PC-3 (cell line): ENCODE results near the gene PDLIM1. TPM values are rescaled to one million over a fixed set of nuclear protein-coding genes. Genes with fewer than 3 reads are reported as not detected.

Experiments used
- ATAC-seq: fragments of 200-7000 bp; cut with Tn5 transposase; 2 replicates; pipeline ENCODE4 v1.9.1; 2020; ENCODE audit warnings: mild to moderate bottlenecking, moderate library complexity
- BruUV-seq: library from RNA; stranded (reverse); fragments of 400-500 nt; replicated peaks from 2 replicates; lab custom pipeline; 2021; lab: Mats Ljungman, UMichigan
- CTCF ChIA-PET: fragments of 300-600 bp; sonication (Branson Sonifier 250); formaldehyde crosslinking; loops from one replicate; lab custom pipeline; 2022; ENCODE audit warnings: antibody characterized with exemption; lab: Charles Lee
- POLR2A ChIA-PET: fragments of 300-600 bp; sonication (Branson Sonifier 250); formaldehyde crosslinking; loops from one replicate; lab custom pipeline; 2022; ENCODE audit warnings: antibody characterized with exemption; ENCODE audit not compliant: unreplicated experiment; lab: Charles Lee
- DNase-seq: peaks from one replicate; pipeline ENCODE4 v3.0.0-alpha.2; 2015
- H2AFZ ChIP-seq: fragments of 300-600 bp; sonication (generic); 2 replicates; pipeline ENCODE4 v1.6.0; 2016; ENCODE audit warnings: antibody characterized with exemption, low read length
- H3F3A ChIP-seq: fragments of 300-600 bp; sonication (generic); one replicate; pipeline ENCODE4 v1.6.0; 2017; ENCODE audit warnings: antibody characterized with exemption, low read length, control low read depth, mild to moderate bottlenecking; ENCODE audit not compliant: unreplicated experiment
- H3K27ac ChIP-seq: fragments of 300-600 bp; sonication (generic); 2 replicates; pipeline ENCODE4 v1.5.1; 2016; ENCODE audit warnings: mild to moderate bottlenecking, low read length
- H3K27me3 ChIP-seq: fragments of 300-600 bp; sonication (generic); 2 replicates; pipeline ENCODE4 v1.6.1; 2016; ENCODE audit warnings: low read length, mixed read lengths
- H3K36me3 ChIP-seq: fragments of 300-600 bp; sonication (generic); 2 replicates; pipeline ENCODE4 v1.6.1; 2016; ENCODE audit warnings: low read depth, mixed run types, low read length, mixed read lengths
- H3K4me1 ChIP-seq: fragments of 300-600 bp; sonication (generic); 2 replicates; pipeline ENCODE4 v1.5.1; 2016; ENCODE audit warnings: low read length; ENCODE audit not compliant: insufficient read depth
- H3K4me2 ChIP-seq: fragments of 300-600 bp; sonication (generic); 2 replicates; pipeline ENCODE4 v1.6.0; 2016; ENCODE audit warnings: low read length
- H3K4me3 ChIP-seq: fragments of 300-600 bp; sonication (generic); 2 replicates; pipeline ENCODE4 v1.5.1; 2016; ENCODE audit warnings: mild to moderate bottlenecking, low read length, mixed read lengths
- H3K79me2 ChIP-seq: fragments of 300-600 bp; sonication (generic); 2 replicates; pipeline ENCODE4 v1.6.1; 2017; ENCODE audit warnings: low read length, mixed read lengths
- H3K9ac ChIP-seq: fragments of 300-600 bp; sonication (generic); 2 replicates; pipeline ENCODE4 v1.6.0; 2016; ENCODE audit warnings: mild to moderate bottlenecking, low read length
- H3K9me2 ChIP-seq: fragments of 300-600 bp; sonication (generic); replicated peaks from 2 replicates; pipeline ENCODE4 v1.6.1; 2016; ENCODE audit warnings: mixed run types, low read length, mixed read lengths
- H3K9me3 ChIP-seq: fragments of 300-600 bp; sonication (generic); 2 replicates; pipeline ENCODE4 v1.6.1; 2016; ENCODE audit warnings: low read length, mixed read lengths
- H4K20me1 ChIP-seq: fragments of 300-600 bp; sonication (generic); 2 replicates; pipeline ENCODE4 v1.6.1; 2016; ENCODE audit warnings: low read length, mixed read lengths
- CTCF ChIP-seq: fragments of 300-600 bp; sonication (generic); conservative IDR thresholded peaks from 2 replicates; pipeline ENCODE4 v1.5.1; 2017; ENCODE audit warnings: antibody characterized with exemption, low read depth, mild to moderate bottlenecking, low read length
- EZH2 ChIP-seq: fragments of 300-600 bp; sonication (generic); IDR thresholded peaks from one replicate; pipeline ENCODE4 v1.6.1; 2017; ENCODE audit warnings: antibody characterized with exemption, mild to moderate bottlenecking, low read length; ENCODE audit not compliant: unreplicated experiment
- EZH2phosphoT487 ChIP-seq: fragments of 300-600 bp; sonication (generic); IDR thresholded peaks from 2 replicates; pipeline ENCODE4 v1.6.1; 2018; ENCODE audit warnings: mild to moderate bottlenecking, antibody characterized with exemption, low read length, borderline replicate concordance
- intact Hi-C: fragments of 100-400 bp; cut with micrococcal nuclease; formaldehyde crosslinking; loops from 2 replicates; pipeline ENCODE4 v1.9.0; 2023
- total RNA-seq: library from RNA; depleted of rRNA; stranded (reverse); fragments of >200 nt; gene quantifications from 2 replicates; pipeline ENCODE4 v1.2.3, GENCODE V29; 2014

The PDLIM1 gene
- total RNA-seq, 1 experiment from 2014 or later, result 28.2 TPM

GRCh38 chr10:95201736-95202135, 89.1 kb downstream of the PDLIM1 start:
- no peak overlapping the region for H3K4me2 ChIP-seq
- H3K79me2 ChIP-seq, result no peaks in the 10 kb centered on the region
- intact Hi-C loops, result loop anchor here (1.0 kb wide), 2 partner anchors 42 to 162 kb away; no protein-coding TSS in a partner anchor
- ATAC-seq (peak; percentile 100), DNase-seq (peak; percentile 92)
- no TSS peak for BruUV-seq
- H2AFZ ChIP-seq, result no peak overlapping the region
- no peak overlapping the region for H3K27ac ChIP-seq
- no peaks in the 10 kb centered on the region for H3K9me3 ChIP-seq
- no peaks in the 10 kb centered on the region for H3K36me3 ChIP-seq
- TF ChIP-seq EZH2 (no peak), CTCF (peak; percentile 88)
- ChIA-PET CTCF (interaction anchor here (0.5 to 1.4 kb wide), 14 partner anchors 32 to 396 kb away, joined by 3 to 35 read pairs (median 4); no protein-coding TSS in a partner anchor), POLR2A (no interaction called here)
- no peak overlapping the region for H3K9ac ChIP-seq
- no peaks in the 10 kb centered on the region for H3F3A ChIP-seq
- no peaks in the 10 kb centered on the region for H3K4me1 ChIP-seq
- no peaks in the 10 kb centered on the region for H3K27me3 ChIP-seq
- H3K4me3 ChIP-seq, result no peak overlapping the region
- no peaks in the 10 kb centered on the region for H3K9me2 ChIP-seq
- H4K20me1 ChIP-seq, result no peaks in the 10 kb centered on the region

GRCh38 chr10:95196046-95196445, 94.8 kb downstream of the PDLIM1 start:
- H3K4me2 ChIP-seq, result no peak overlapping the region
- ATAC-seq (no peak), DNase-seq (no peak)
- POLR2A ChIA-PET, result no interaction called here
- CTCF ChIA-PET, result no interaction called here
- BruUV-seq, result no TSS peak
- H3K9ac ChIP-seq, result no peak overlapping the region
- H2AFZ ChIP-seq, result no peak overlapping the region
- no peaks in the 10 kb centered on the region for H3F3A ChIP-seq
- H3K79me2 ChIP-seq, result no peaks in the 10 kb centered on the region
- TF ChIP-seq EZH2, result no peak
- no peak for TF ChIP-seq CTCF
- TF ChIP-seq EZH2phosphoT487, result no peak
- H3K36me3 ChIP-seq, result no peaks in the 10 kb centered on the region
- H3K9me2 ChIP-seq, result no peaks in the 10 kb centered on the region
- H3K4me1 ChIP-seq, result no peaks in the 10 kb centered on the region
- no peaks in the 10 kb centered on the region for H3K27me3 ChIP-seq
- intact Hi-C loops, result no loop called here
- H4K20me1 ChIP-seq, result no peaks in the 10 kb centered on the region
- H3K9me3 ChIP-seq, result no peaks in the 10 kb centered on the region
- no peak overlapping the region for H3K27ac ChIP-seq
- H3K4me3 ChIP-seq, result no peak overlapping the region

DNA sequence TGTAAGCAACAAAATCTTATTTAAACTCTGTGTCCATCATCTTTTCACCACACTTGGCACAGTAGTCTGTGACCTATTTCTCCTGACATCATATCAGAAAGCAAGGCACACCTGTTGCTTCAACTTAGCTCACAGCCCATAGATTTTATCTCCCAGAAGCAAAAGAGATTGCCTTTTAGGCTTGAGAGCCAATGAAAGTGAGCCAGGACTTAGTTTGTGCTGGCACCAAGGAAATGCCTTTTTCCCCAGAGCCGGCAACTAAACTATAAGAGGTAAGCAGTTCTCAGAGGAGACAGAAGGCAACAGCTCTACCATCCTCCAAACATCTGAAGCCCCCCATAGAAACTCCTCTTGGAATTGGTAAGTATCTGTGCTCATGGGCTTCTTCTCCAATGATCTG, 96.9 kb downstream of the PDLIM1 start, which contains the start of gene ACSM6:
ACSM6 (plus strand) TSS at position 295 of the 400 bp plus-strand sequence. CDS start 248 bp downstream, outside the sequence.
- Histone ChIP-seq H3K9me2 (no peaks in the 10 kb centered on the region), H3F3A (no peaks in the 10 kb centered on the region), H3K4me2 (no peak within 1 kb of the TSS), H3K27ac (no peak within 1 kb of the TSS), H3K9ac (no peak within 1 kb of the TSS), H4K20me1 (no peaks in the 10 kb centered on the region), H3K9me3 (no peaks in the 10 kb centered on the region), H2AFZ (no peak within 1 kb of the TSS), H3K4me1 (no peaks in the 10 kb centered on the region), H3K36me3 (no peaks in the 10 kb centered on the region), H3K79me2 (no peaks in the 10 kb centered on the region), H3K4me3 (no peak within 1 kb of the TSS), H3K27me3 (no peaks in the 10 kb centered on the region)
- intact Hi-C loops, result no loop called here
- no peak for TF ChIP-seq EZH2
- no peak for TF ChIP-seq EZH2phosphoT487
- TF ChIP-seq CTCF, result no peak
- DNase-seq (no peak), ATAC-seq (no peak)
- CTCF ChIA-PET, result no interaction called here
- no TSS peak for BruUV-seq
- POLR2A ChIA-PET, result interaction anchor here (0.5 kb wide), 1 partner anchor 792 kb away, joined by 21 read pairs; the partner anchor contains the start of gene TBC1D12
